GM12878 (cell line): ENCODE results near the gene CCDC57. TPM values are rescaled to one million over a fixed set of nuclear protein-coding genes. Genes with fewer than 3 reads are reported as not detected.

ENCODE experiments used
- ATAC-seq: fragments of 200-7000 bp; cut with Tn5 transposase; 3 replicates; pipeline ENCODE4 v1.9.1; 2020; ENCODE audit warnings: mild to moderate bottlenecking, moderate library complexity
- BruUV-seq: library from RNA; stranded (reverse); fragments of 400-500 nt; replicated peaks from 2 replicates; lab custom pipeline; 2021; lab: Mats Ljungman, UMichigan
- CTCF ChIA-PET: fragments of 300-600 bp; sonication (Branson Sonifier 250); formaldehyde crosslinking; extraction: SDS; loops from one replicate; lab custom pipeline; 2021; ENCODE audit warnings: inconsistent platforms; lab: Yijun Ruan, JAX
- POLR2A ChIA-PET: fragments of 350-600 bp; formaldehyde crosslinking; extraction: SDS; loops from one replicate; lab custom pipeline; 2021; ENCODE audit warnings: inconsistent platforms; lab: Charles Lee
- RAD21 ChIA-PET: fragments of 300-600 bp; sonication (Branson Sonifier 250); formaldehyde crosslinking; loops from one replicate; lab custom pipeline; 2023; ENCODE audit warnings: antibody characterized with exemption; ENCODE audit not compliant: unreplicated experiment; lab: Charles Lee
- SMC1A ChIA-PET: fragments of 300-600 bp; sonication (Branson Sonifier 250); formaldehyde crosslinking; loops from one replicate; lab custom pipeline; 2023; ENCODE audit not compliant: unreplicated experiment, uncharacterized antibody; lab: Charles Lee
- DNase-seq: peaks from one replicate; pipeline ENCODE4 v3.0.0-alpha.2; 2011; ENCODE audit warnings: low read depth, low spot score
- FAIRE-seq: peaks from 3 replicates; lab custom pipeline; 2011; peaks lifted over from hg19 to GRCh38; lab: Jason Lieb, UNC
- H2AFZ ChIP-seq: 2 replicates; pipeline ENCODE4 v1.6.0; 2011; ENCODE audit warnings: low read depth, low read length, control low read depth; ENCODE audit not compliant: control insufficient read depth
- H3K27ac ChIP-seq: 2 replicates; pipeline ENCODE4 v1.5.1; 2011; ENCODE audit warnings: control low read depth; ENCODE audit not compliant: control insufficient read depth, insufficient read depth
- H3K27me3 ChIP-seq, 2 experiments: replicated peaks in 1 of 2; 2 replicates each; pipeline versions ENCODE4 v1.6.0 to v1.6.1; 2011; ENCODE audit warnings: low read length in 1 of 2; ENCODE audit not compliant: control insufficient read depth in 2 of 2, insufficient read depth in 2 of 2
- H3K36me3 ChIP-seq, 2 experiments: 2 replicates each; pipeline ENCODE4 v1.5.1; 2011; ENCODE audit warnings: low read length in 1 of 2; ENCODE audit not compliant: control insufficient read depth in 2 of 2, insufficient read depth in 2 of 2
- H3K4me1 ChIP-seq: 2 replicates; pipeline ENCODE4 v1.6.1; 2011; ENCODE audit warnings: mild to moderate bottlenecking, low read length, moderate library complexity, mixed read lengths; ENCODE audit not compliant: control insufficient read depth, insufficient read depth
- H3K4me2 ChIP-seq: 2 replicates; pipeline ENCODE4 v1.6.0; 2011; ENCODE audit warnings: control low read depth; ENCODE audit not compliant: control insufficient read depth, insufficient read depth
- H3K4me3 ChIP-seq: fragments of 200-600 bp; sonication (generic); 2 replicates; pipeline ENCODE4 v1.5.1; 2016
- H3K79me2 ChIP-seq: 2 replicates; pipeline ENCODE4 v1.6.0; 2011; ENCODE audit warnings: low read length; ENCODE audit not compliant: control insufficient read depth, insufficient read depth
- H3K9ac ChIP-seq: 2 replicates; pipeline ENCODE4 v1.8.0; 2011; ENCODE audit warnings: low read length, control low read depth, mixed read lengths; ENCODE audit not compliant: control insufficient read depth, insufficient read depth
- H3K9me3 ChIP-seq: replicated peaks from 3 replicates; pipeline ENCODE4 v1.5.1; 2011; ENCODE audit warnings: mild to moderate bottlenecking, low read length; ENCODE audit not compliant: control insufficient read depth, insufficient read depth
- H4K20me1 ChIP-seq: 2 replicates; pipeline ENCODE4 v1.6.0; 2011; ENCODE audit not compliant: control insufficient read depth, insufficient read depth
- FOXM1 ChIP-seq: IDR thresholded peaks from 2 replicates; pipeline ENCODE4 v1.6.1; 2012; ENCODE audit warnings: low read depth, mild to moderate bottlenecking, inconsistent platforms, low read length, moderate library complexity
- PAX5 ChIP-seq: IDR thresholded peaks from 2 replicates; pipeline ENCODE4 v1.6.1; 2011; ENCODE audit warnings: low read depth, low read length, borderline replicate concordance
- PBX3 ChIP-seq: IDR thresholded peaks from 2 replicates; pipeline ENCODE4 v1.6.1; 2011; ENCODE audit warnings: mild to moderate bottlenecking, low read depth, low read length, moderate library complexity; ENCODE audit not compliant: insufficient replicate concordance
- WGBS: methylation state at CpG from one replicate; pipeline ENCODE4 v1.1.6; 2016; ENCODE audit warnings: low lambda C conversion rate; ENCODE audit not compliant: insufficient replicate concordance, insufficient coverage; ENCODE audit errors: missing lambda C conversion rate; 5-methylcytosine and 5-hydroxymethylcytosine counted together
- in situ Hi-C: fragments of 300-500 bp; cut with MboI; formaldehyde crosslinking; loops from 9 replicates; pipeline ENCODE4 v1.14.3; 2018; ENCODE audit warnings: mixed read lengths
- intact Hi-C: fragments of 100-400 bp; cut with micrococcal nuclease; formaldehyde crosslinking; loops from one replicate; pipeline ENCODE4 v1.14.2; 2022; ENCODE audit not compliant: unreplicated experiment
- polyA plus RNA-seq, 11 experiments: library from polyadenylated mRNA; depleted of rRNA in 4 of 11; unstranded in 6 of 11; stranded (reverse) in 5 of 11; fragments of >200 nt; fragmentation: Nextera tagmentation in 4 of 11; fragmentation: Illumina TruSeq in 1 of 11; extraction: Ambion mirVana in 4 of 11; extraction: Trizol in 1 of 11; gene quantifications; 1 replicate in 1 of 11; 2 replicates in 10 of 11; pipeline versions ENCODE4 v1.2.1 to v1.2.3, GENCODE V29; 2011 to 2016; ENCODE audit warnings: inconsistent platforms in 2 of 11, missing spikeins in 2 of 11, low read depth in 1 of 11
- total RNA-seq, 4 experiments: library from RNA; depleted of rRNA in 3 of 4; stranded (reverse); fragments of >200 nt in 3 of 4; fragmentation: Illumina TruSeq in 1 of 4; extraction: Trizol in 1 of 4; gene quantifications; 2 replicates each; pipeline versions ENCODE4 v1.2.1 to v1.2.3, GENCODE V29; 2013 to 2021

CCDC57 gene
- total and polyA plus RNA-seq, 10 of the 15 experiments (the other 5 are each of a cell fraction or from before 2014, with no cell fraction given) = 5.4 to 123 (median 45.8) TPM

GRCh38 chr17:82151106-82151957 is 61.3 kb downstream of the CCDC57 start:
- BruUV-seq = no TSS peak
- Histone ChIP-seq H4K20me1 (no peaks in the 10 kb centered on the region), H3K27me3 (no peaks in the 10 kb centered on the region), H3K9ac (no peak overlapping the region), H3K36me3 (no peaks in the 10 kb centered on the region), H3K4me2 (no peak overlapping the region), H3K79me2 (no peaks in the 10 kb centered on the region), H3K4me1 (no peaks in the 10 kb centered on the region), H2AFZ (no peak overlapping the region), H3K27ac (no peak overlapping the region), H3K9me3 (no peaks in the 10 kb centered on the region), H3K4me3 (no peak overlapping the region)
- no peak for FAIRE-seq
- CTCF ChIA-PET = interaction anchor here (1.4 kb wide), 1 partner anchor 114 kb away, joined by 4 read pairs; the partner anchor contains the start of gene DCXR
- RAD21 ChIA-PET = interaction anchor here (1.2 kb wide), 1 partner anchor 121 kb away, joined by 4 read pairs; no protein-coding TSS in a partner anchor
- no peak for ATAC-seq
- SMC1A ChIA-PET = no interaction called here
- DNase-seq = no peak
- in situ Hi-C loops = no loop called here
- intact Hi-C loops = loop anchor here (5.0 kb wide), 1 partner anchor 44 kb away; no protein-coding TSS in a partner anchor
- POLR2A ChIA-PET = no interaction called here
- 82% methylated on average over 22 of the region's 22 CpGs for WGBS
- TF ChIP-seq FOXM1 (peak; percentile 63; the same call in 1 of the 2 replicates), PBX3 (no peak), PAX5 (peak; percentile 50; the same call in 1 of the 2 replicates)
